Testis (tissue), 2 donors: ENCODE data around the gene KDM5C.

Source experiments
- POLR2A ChIP-seq: fragments of 450-650 bp; IDR thresholded peaks from one replicate; pipeline ENCODE4 v1.6.1; 2017; ENCODE audit warnings: antibody characterized with exemption, mild to moderate bottlenecking, moderate library complexity
- TF ChIP-seq, protein P1 (sequence below), 3 experiments: fragments of 450-650 bp in 2 of 3; fragments of 200-600 bp in 1 of 3; sonication (generic) in 1 of 3; IDR thresholded peaks; one replicate each; pipeline ENCODE4 v1.5.1; 2016 to 2019; ENCODE audit warnings: antibody characterized with exemption in 3 of 3, mild to moderate bottlenecking in 2 of 3, moderate library complexity in 1 of 3

DNA sequence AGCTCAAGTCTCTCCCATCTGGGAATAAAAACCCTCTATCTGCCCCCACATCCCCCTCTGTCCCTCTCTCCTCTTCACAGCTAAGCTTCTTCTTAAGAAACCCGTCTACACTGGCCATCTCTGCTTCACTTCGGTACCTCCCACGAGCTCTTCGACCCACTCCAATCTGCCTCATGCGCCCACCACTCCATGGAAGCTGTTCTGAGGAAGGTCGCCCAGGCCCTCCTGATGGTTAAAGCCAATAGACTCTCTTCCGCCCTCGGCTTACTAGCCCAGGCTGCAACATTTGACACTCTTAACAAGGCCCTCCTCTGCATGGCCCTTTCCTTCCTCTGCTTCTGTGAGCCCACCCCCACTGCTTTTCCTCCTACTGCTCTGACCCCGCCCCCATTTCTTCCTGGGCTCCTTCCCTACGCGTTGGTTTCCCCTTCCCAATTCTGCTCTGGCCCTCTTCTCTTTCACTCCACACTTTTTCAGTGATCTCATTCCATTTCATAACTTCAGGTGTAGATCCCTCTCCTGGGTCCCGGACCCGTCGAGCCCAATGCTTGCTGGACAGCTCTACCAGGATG lies 44.6 kb upstream of the KDM5C start:
- TF ChIP-seq, protein P1, sequence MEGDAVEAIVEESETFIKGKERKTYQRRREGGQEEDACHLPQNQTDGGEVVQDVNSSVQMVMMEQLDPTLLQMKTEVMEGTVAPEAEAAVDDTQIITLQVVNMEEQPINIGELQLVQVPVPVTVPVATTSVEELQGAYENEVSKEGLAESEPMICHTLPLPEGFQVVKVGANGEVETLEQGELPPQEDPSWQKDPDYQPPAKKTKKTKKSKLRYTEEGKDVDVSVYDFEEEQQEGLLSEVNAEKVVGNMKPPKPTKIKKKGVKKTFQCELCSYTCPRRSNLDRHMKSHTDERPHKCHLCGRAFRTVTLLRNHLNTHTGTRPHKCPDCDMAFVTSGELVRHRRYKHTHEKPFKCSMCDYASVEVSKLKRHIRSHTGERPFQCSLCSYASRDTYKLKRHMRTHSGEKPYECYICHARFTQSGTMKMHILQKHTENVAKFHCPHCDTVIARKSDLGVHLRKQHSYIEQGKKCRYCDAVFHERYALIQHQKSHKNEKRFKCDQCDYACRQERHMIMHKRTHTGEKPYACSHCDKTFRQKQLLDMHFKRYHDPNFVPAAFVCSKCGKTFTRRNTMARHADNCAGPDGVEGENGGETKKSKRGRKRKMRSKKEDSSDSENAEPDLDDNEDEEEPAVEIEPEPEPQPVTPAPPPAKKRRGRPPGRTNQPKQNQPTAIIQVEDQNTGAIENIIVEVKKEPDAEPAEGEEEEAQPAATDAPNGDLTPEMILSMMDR (IDR thresholded peaks at IDR 0.05), result no peak
- no peak for TF ChIP-seq POLR2A
